ENCODE measurements around the gene BAG5.

Gene BAG5

DNA sequence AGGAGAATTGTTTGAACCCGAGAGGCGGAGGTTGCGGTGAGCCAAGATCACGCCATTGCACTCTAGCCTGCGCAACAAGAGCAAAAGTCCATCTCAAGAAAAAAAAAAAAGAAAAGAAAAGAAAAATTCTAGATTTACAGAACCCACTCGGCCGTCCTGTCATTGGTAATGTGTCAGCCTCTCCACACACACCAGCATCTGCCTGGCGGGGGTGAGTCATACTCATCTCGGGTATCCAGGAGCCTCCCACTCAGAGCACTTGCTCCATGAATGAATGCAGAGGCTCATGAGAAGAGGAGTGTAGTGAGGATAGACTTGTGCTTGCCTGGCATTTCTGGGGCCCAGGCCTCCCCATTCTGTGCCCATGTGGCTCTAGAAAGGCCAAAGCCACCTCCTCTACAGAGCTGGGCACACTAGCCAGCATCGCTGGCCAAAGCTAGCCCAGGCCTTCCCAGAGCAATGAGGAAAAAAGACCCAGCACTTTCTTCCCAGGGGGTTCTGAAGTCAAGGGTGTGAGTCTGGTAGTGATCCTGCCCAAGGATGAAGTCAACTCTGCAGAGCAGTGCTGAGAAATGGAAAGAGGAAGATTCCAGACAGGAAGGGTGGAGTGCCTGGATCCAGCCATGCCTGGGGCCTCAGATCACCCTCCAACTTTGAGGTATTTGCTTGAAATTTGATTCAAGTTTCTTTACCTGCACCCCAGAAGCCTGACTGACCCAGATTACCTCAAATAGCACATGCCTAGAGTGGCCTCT lies 35.3 kb upstream of the BAG5 start:
- Histone ChIP-seq H3K9me3 (ENCODE audit: insufficient read depth, low read length) (no peaks in the 10 kb centered on the region), H3K9me2 (replicated peaks; ENCODE audit: insufficient read depth, low read length) (no peaks in the 10 kb centered on the region), H3K4me3 (ENCODE audit: insufficient read depth, low read length, poor library complexity, severe bottlenecking) (no peak overlapping the region), H3K9ac (ENCODE audit: low read length) (no peak overlapping the region), H3F3A (ENCODE audit: insufficient read depth) (0 out of 2 replicates have a peak, but pooled peaks cover 4% of the 10 kb centered on the region), H3K4me2 (ENCODE audit: low read depth, low read length, poor library complexity, severe bottlenecking) (no peak overlapping the region), H3K79me2 (ENCODE audit: insufficient read depth, low read length) (no peaks in the 10 kb centered on the region), H2AFZ (ENCODE audit: low read depth, low read length, severe bottlenecking) (no peak overlapping the region), H3K36me3 (ENCODE audit: low read length) (no peaks in the 10 kb centered on the region), H4K20me1 (ENCODE audit: low read depth, low read length) (no peaks in the 10 kb centered on the region), H3K27me3 (ENCODE audit: low read length) (no peaks in the 10 kb centered on the region), H3K27ac (ENCODE audit: low read depth, low read length) (no peak overlapping the region)
- TF ChIP-seq EZH2phosphoT487 (conservative IDR thresholded peaks at IDR 0.05; ENCODE audit: low read length), result no peak
- TF ChIP-seq, protein P1, sequence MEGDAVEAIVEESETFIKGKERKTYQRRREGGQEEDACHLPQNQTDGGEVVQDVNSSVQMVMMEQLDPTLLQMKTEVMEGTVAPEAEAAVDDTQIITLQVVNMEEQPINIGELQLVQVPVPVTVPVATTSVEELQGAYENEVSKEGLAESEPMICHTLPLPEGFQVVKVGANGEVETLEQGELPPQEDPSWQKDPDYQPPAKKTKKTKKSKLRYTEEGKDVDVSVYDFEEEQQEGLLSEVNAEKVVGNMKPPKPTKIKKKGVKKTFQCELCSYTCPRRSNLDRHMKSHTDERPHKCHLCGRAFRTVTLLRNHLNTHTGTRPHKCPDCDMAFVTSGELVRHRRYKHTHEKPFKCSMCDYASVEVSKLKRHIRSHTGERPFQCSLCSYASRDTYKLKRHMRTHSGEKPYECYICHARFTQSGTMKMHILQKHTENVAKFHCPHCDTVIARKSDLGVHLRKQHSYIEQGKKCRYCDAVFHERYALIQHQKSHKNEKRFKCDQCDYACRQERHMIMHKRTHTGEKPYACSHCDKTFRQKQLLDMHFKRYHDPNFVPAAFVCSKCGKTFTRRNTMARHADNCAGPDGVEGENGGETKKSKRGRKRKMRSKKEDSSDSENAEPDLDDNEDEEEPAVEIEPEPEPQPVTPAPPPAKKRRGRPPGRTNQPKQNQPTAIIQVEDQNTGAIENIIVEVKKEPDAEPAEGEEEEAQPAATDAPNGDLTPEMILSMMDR (IDR thresholded peaks at IDR 0.05; ENCODE audit: insufficient read depth, low read length, poor library complexity, severe bottlenecking), result no peak

DNA sequence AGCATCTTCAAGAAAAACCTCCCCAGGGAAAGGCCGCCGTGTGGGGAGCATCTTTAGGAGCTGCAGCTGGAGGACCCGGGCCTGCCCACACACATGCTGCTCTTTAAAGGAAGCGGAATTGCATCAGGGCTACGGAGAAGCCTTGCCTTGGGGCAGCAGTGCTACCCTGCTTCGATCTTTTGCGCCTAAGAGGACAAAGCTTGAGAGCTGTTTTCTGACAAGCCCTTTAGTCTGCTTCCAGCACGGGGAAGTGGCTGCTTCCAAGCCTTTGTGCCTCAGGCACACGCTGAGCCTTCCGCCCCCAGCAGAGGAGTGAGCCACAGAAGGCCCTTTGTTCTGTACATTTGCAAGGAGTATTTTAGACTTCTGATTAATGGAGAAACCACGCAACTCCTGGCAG lies 31.8 kb upstream of the BAG5 start:
- Histone ChIP-seq H3K27ac (ENCODE audit: low read depth, low read length) (no peak overlapping the region), H3K9me2 (replicated peaks; ENCODE audit: insufficient read depth, low read length) (no peaks in the 10 kb centered on the region), H4K20me1 (ENCODE audit: low read depth, low read length) (no peaks in the 10 kb centered on the region), H3K9ac (ENCODE audit: low read length) (no peak overlapping the region), H3K4me3 (ENCODE audit: insufficient read depth, low read length, poor library complexity, severe bottlenecking) (no peak overlapping the region), H3K79me2 (ENCODE audit: insufficient read depth, low read length) (no peaks in the 10 kb centered on the region), H2AFZ (ENCODE audit: low read depth, low read length, severe bottlenecking) (no peak overlapping the region), H3K36me3 (ENCODE audit: low read length) (no peaks in the 10 kb centered on the region), H3F3A (ENCODE audit: insufficient read depth) (0 out of 2 replicates have a peak, but pooled peaks cover 4% of the 10 kb centered on the region), H3K4me2 (ENCODE audit: low read depth, low read length, poor library complexity, severe bottlenecking) (no peak overlapping the region), H3K27me3 (ENCODE audit: low read length) (no peaks in the 10 kb centered on the region), H3K9me3 (ENCODE audit: insufficient read depth, low read length) (no peaks in the 10 kb centered on the region)
- TF ChIP-seq EZH2phosphoT487 (conservative IDR thresholded peaks at IDR 0.05; ENCODE audit: low read length), result no peak
- TF ChIP-seq, protein P1 (IDR thresholded peaks at IDR 0.05; ENCODE audit: insufficient read depth, low read length, poor library complexity, severe bottlenecking), result no peak

DNA sequence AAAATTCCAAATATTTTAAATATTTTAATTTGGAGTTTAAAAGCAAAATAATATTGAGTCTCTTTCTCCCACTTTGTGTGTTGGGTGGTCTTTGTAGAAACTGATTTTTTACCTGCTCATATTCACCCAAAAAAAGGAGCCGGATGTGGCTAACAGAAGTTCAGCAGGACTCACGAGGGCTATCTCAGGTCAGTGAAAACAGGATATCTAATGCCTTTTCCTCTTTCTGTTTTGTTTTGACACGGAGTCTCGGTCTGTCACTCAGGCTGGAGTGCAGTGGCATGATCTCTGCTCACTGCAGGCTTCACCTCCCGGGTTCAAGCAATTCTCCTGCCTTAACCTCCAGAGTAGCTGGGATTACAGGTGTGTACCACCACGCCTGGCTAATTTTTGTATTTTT lies 31.1 kb upstream of the BAG5 start:
- H3K27ac ChIP-seq (ENCODE audit: low read depth, low read length), result peak overlapping the region; percentile 48; the same call in 1 of the 2 replicates
- no peaks in the 10 kb centered on the region for H3K79me2 ChIP-seq (ENCODE audit: insufficient read depth, low read length)
- no peak overlapping the region for H3K9ac ChIP-seq (ENCODE audit: low read length)
- peak overlapping the region; percentile 48 for H3K4me2 ChIP-seq (ENCODE audit: low read depth, low read length, poor library complexity, severe bottlenecking)
- no peaks in the 10 kb centered on the region for H3K27me3 ChIP-seq (ENCODE audit: low read length)
- H3K36me3 ChIP-seq (ENCODE audit: low read length), result no peaks in the 10 kb centered on the region
- no peaks in the 10 kb centered on the region for H4K20me1 ChIP-seq (ENCODE audit: low read depth, low read length)
- TF ChIP-seq EZH2phosphoT487 (conservative IDR thresholded peaks at IDR 0.05; ENCODE audit: low read length), result no peak
- TF ChIP-seq, protein P1 (IDR thresholded peaks at IDR 0.05; ENCODE audit: insufficient read depth, low read length, poor library complexity, severe bottlenecking), result no peak
- no peak overlapping the region for H2AFZ ChIP-seq (ENCODE audit: low read depth, low read length, severe bottlenecking)
- H3K9me2 ChIP-seq (replicated peaks; ENCODE audit: insufficient read depth, low read length), result no peaks in the 10 kb centered on the region
- no peaks in the 10 kb centered on the region for H3K9me3 ChIP-seq (ENCODE audit: insufficient read depth, low read length)
- H3K4me3 ChIP-seq (ENCODE audit: insufficient read depth, low read length, poor library complexity, severe bottlenecking), result no peak overlapping the region
- 0 out of 2 replicates have a peak, but pooled peaks cover 4% of the 10 kb centered on the region for H3F3A ChIP-seq (ENCODE audit: insufficient read depth)

Data from SU-DHL-6 (cell line).